Astrocyte of the cerebellum (primary cell): ENCODE measurements around the gene SCRN1.

Experiments used
- DNase-seq: peaks from one replicate; pipeline ENCODE4 v3.0.0-alpha.2; 2011; ENCODE audit warnings: low read depth
- H3K4me3 ChIP-seq: 2 replicates; pipeline ENCODE4 v1.5.1; 2011; ENCODE audit warnings: mild to moderate bottlenecking, low read depth, low read length, moderate library complexity
- in situ Hi-C: cut with HindIII; loops from 2 replicates; pipeline ENCODE4 v1.10.0; 2017; ENCODE audit warnings: low sequenced_read_pairs
- TF ChIP-seq, protein P1 (sequence below): IDR thresholded peaks from 2 replicates; pipeline ENCODE4 v1.5.1; 2012; ENCODE audit warnings: low read length, low read depth, moderate library complexity, mild to moderate bottlenecking; ENCODE audit errors: missing control alignments

Gene SCRN1

DNA sequence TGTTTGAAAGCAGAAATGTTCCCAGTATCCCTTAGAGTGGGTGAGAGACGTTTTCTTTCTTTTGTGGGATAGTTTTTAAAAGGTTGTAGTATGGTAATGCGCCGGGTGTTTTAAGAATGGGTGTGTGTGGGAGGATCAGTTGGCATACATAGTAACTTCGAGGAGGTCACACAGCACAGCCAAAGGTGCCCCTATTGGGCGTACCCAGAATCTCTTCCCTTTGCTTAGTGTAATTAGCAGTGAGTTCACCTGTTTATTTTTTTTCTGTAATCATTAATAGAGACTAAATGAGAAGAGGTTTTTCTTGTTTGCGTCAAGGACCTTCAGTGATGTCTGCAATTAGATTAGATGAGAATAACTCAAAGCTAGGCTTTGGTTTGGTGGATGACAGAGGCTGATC, 40.1 kb upstream of the SCRN1 start:
- in situ Hi-C loops = loop anchor here (5.0 kb wide), 1 partner anchor 33 kb away; no protein-coding TSS in a partner anchor
- TF ChIP-seq, protein P1, sequence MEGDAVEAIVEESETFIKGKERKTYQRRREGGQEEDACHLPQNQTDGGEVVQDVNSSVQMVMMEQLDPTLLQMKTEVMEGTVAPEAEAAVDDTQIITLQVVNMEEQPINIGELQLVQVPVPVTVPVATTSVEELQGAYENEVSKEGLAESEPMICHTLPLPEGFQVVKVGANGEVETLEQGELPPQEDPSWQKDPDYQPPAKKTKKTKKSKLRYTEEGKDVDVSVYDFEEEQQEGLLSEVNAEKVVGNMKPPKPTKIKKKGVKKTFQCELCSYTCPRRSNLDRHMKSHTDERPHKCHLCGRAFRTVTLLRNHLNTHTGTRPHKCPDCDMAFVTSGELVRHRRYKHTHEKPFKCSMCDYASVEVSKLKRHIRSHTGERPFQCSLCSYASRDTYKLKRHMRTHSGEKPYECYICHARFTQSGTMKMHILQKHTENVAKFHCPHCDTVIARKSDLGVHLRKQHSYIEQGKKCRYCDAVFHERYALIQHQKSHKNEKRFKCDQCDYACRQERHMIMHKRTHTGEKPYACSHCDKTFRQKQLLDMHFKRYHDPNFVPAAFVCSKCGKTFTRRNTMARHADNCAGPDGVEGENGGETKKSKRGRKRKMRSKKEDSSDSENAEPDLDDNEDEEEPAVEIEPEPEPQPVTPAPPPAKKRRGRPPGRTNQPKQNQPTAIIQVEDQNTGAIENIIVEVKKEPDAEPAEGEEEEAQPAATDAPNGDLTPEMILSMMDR = no peak
- H3K4me3 ChIP-seq = peak overlapping the region; percentile 77
- no peak for DNase-seq

DNA sequence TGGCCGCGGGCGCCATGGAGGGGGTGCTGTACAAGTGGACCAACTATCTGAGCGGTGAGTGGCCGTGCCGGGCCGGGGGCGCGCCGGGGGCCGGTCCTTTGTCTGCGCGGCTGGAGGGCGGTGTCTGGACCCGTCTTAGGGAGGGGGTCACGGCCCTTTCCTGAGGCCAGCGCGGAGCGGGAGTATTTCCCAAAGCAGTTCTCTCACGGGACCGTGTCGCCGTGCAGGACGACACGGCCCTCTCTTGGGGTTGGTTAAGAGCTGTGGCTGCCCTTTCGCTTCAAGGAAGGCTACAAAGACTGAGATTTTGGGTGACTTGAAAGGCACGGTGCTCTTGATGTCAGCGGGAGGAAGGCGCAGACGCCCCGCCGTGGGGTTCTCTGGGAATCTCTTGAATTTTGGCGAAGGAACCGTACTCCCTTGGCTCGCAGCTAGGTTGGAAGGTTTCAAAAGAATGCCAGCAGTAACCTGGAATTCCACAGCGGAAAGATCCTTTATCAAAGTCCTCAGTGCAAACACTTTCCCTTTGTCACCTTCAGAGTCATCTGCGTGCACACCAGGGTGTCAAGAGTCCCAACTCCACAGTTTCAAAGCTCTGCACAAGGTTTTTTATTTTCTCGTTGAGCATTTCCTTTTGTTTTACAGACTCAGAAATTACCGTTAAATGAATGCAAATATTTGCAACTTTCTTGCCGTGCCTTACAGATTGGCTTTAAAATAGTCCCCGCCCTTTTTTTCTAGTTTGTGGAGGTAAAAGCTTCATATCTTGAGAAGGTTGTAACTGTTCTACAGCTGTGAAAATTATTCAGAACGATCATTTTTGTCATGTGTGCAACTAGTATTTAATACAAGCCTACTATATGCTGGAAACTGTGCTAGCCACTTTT, 39.4 kb upstream of the SCRN1 start:
- TF ChIP-seq, protein P1 = no peak

DNA sequence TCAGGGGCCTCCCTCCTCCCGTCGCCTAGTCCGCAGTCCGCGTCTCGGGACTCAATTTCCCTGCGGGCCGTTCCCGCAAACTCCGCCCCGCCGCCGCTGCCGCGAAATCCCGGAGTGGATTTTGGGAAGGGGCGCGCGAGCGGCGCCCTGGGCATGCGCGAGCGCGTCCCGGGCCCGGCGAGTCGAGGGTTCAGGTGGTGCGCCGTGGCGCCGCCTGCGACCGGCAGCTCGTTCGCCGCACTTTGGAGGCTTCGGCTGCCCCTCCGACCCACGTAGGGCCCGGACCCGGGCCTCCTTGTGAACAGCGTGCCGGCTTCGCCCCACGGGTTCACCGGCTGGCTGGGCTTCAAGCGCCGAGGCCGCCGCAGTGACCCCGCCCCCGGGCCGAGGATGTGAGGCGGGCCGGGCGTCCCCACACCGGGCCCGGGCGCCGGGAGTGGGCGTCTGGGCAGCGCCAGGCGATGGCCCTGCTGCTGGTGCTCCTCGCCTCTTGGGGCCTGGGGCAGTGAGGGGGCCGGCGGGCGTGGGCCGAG, 38.7 kb upstream of the SCRN1 start, which contains the start of gene PLEKHA8:
Gene PLEKHA8, plus strand, starts transcription at position 197 of the 533 bp plus-strand sequence. CDS start 351 bp downstream, outside the sequence.
- peak; percentile 59 for DNase-seq
- in situ Hi-C loops = loop anchor here (5.0 kb wide), 1 partner anchor 34 kb away; no protein-coding TSS in a partner anchor
- peak within 1 kb of the TSS; percentile 77 for H3K4me3 ChIP-seq
- TF ChIP-seq, protein P1 = no peak

More for the DNA sequence above, 39.4 kb upstream of the SCRN1 start:
- in situ Hi-C loops = loop anchor here (5.0 kb wide), 1 partner anchor 33 kb away; no protein-coding TSS in a partner anchor
- no peak for DNase-seq
- H3K4me3 ChIP-seq = peak overlapping the region; percentile 77

DNA sequence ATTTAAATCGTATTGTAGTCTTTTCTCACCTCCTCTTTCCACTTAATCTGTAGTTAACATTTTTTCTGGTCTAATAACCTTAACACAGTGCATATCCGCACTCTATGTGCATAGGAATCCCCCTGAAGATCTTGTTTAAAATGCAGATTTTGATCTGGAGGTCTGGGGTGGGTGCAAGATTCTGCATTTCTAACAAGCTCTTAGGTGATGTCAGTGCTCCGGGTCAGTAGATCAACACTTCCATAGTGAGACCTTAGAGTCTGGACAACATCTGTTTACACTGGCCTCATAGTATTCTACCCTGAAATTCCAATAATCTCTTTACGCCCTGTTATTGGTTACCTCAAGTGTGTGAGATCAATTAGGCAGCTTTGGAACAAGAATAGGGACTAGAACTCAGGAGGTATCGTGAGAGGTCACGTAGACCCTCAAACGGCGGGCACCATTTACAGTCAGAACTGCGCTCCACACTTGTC, 38.2 kb upstream of the SCRN1 start:
- in situ Hi-C loops = loop anchor here (5.0 kb wide), 1 partner anchor 35 kb away; no protein-coding TSS in a partner anchor
- peak overlapping the region; percentile 77 for H3K4me3 ChIP-seq
- no peak for DNase-seq
- TF ChIP-seq, protein P1 = no peak

DNA sequence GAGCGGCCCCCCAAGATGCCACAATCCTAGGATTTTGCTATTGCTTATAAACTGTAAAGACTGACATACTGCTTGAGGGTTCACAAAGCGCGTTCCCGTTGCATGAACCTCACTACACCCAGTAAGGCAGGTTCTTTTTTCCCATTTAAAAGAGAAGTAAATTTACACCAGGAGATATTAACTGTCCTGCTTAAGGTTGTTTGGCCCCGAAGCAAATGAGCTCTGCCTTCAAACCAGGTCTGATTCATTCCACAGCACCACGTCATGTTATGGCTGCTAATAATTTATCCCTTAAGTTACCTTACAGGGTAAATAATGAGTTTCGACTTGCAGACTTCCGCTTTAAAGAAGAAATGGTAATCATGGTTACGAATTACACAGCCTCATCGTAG, 37.5 kb upstream of the SCRN1 start:
- TF ChIP-seq, protein P1 = no peak
- peak; percentile 28 for DNase-seq
- H3K4me3 ChIP-seq = peak overlapping the region; percentile 76
- in situ Hi-C loops = loop anchor here (5.0 kb wide), 1 partner anchor 35 kb away; no protein-coding TSS in a partner anchor
